ENCODE measurements around the gene CCDC85B. TPM values are rescaled to one million over a fixed set of nuclear protein-coding genes. Genes with fewer than 3 reads are reported as not detected.

The CCDC85B gene
- total RNA-seq, 1 donor: 22.5 TPM

GRCh38 chr11:65870706-65871681, 19.5 kb upstream of the CCDC85B start:
- Histone ChIP-seq H3K4me3 (ENCODE audit: low read length) (no peak overlapping the region), H3K4me1 (ENCODE audit: insufficient read depth, low read length) (peaks cover 31% of the 10 kb centered on the region), H3K9me3 (ENCODE audit: low read depth, low read length) (no peaks in the 10 kb centered on the region), H3K27me3 (ENCODE audit: insufficient read depth, low read length) (no peaks in the 10 kb centered on the region)

GRCh38 chr11:65871811-65872548, 18.5 kb upstream of the CCDC85B start:
- Histone ChIP-seq H3K4me3 (ENCODE audit: low read length) (no peak overlapping the region), H3K9me3 (ENCODE audit: low read depth, low read length) (no peaks in the 10 kb centered on the region), H3K4me1 (ENCODE audit: insufficient read depth, low read length) (peaks cover 31% of the 10 kb centered on the region), H3K27me3 (ENCODE audit: insufficient read depth, low read length) (no peaks in the 10 kb centered on the region)

GRCh38 chr11:65872586-65873317, 17.7 kb upstream of the CCDC85B start, which contains the start of gene EFEMP2:
TSS of gene EFEMP2 (minus strand) at chr11:65872800. CDS start at chr11:65872354, 446 bp downstream.
- H3K4me3 ChIP-seq (ENCODE audit: low read length): peak within 1 kb of the TSS; percentile 51
- no peaks in the 10 kb centered on the region for H3K27me3 ChIP-seq (ENCODE audit: insufficient read depth, low read length)
- H3K4me1 ChIP-seq (ENCODE audit: insufficient read depth, low read length): peaks cover 31% of the 10 kb centered on the region
- no peaks in the 10 kb centered on the region for H3K9me3 ChIP-seq (ENCODE audit: low read depth, low read length)

- peaks cover 31% of the 10 kb centered on the region for H3K4me1 ChIP-seq (ENCODE audit: insufficient read depth, low read length)
- H3K27me3 ChIP-seq (ENCODE audit: insufficient read depth, low read length): no peaks in the 10 kb centered on the region
- no peaks in the 10 kb centered on the region for H3K9me3 ChIP-seq (ENCODE audit: low read depth, low read length)
- H3K4me3 ChIP-seq (ENCODE audit: low read length): peak overlapping the region; percentile 51
Measured at GRCh38 chr11:65873318-65874156, 16.9 kb upstream of the CCDC85B start.

GRCh38 chr11:65879617-65880016, 10.9 kb upstream of the CCDC85B start, which contains the start of gene CTSW:
TSS of gene CTSW (plus strand) at chr11:65879837. CDS start at chr11:65879855, 18 bp downstream.
- Histone ChIP-seq H3K4me1 (ENCODE audit: insufficient read depth, low read length) (peaks cover 26% of the 10 kb centered on the region), H3K27me3 (ENCODE audit: insufficient read depth, low read length) (no peaks in the 10 kb centered on the region), H3K9me3 (ENCODE audit: low read depth, low read length) (no peaks in the 10 kb centered on the region), H3K4me3 (ENCODE audit: low read length) (peak within 1 kb of the TSS; percentile 18)

- Histone ChIP-seq H3K27me3 (ENCODE audit: insufficient read depth, low read length) (no peaks in the 10 kb centered on the region), H3K4me1 (ENCODE audit: insufficient read depth, low read length) (peaks cover 30% of the 10 kb centered on the region), H3K4me3 (ENCODE audit: low read length) (peak overlapping the region; percentile 18), H3K9me3 (ENCODE audit: low read depth, low read length) (no peaks in the 10 kb centered on the region)
Measured at GRCh38 chr11:65880027-65880426, 10.4 kb upstream of the CCDC85B start.

- no peaks in the 10 kb centered on the region for H3K27me3 ChIP-seq (ENCODE audit: insufficient read depth, low read length)
- no peaks in the 10 kb centered on the region for H3K9me3 ChIP-seq (ENCODE audit: low read depth, low read length)
- H3K4me1 ChIP-seq (ENCODE audit: insufficient read depth, low read length): peaks cover 30% of the 10 kb centered on the region
- no peak overlapping the region for H3K4me3 ChIP-seq (ENCODE audit: low read length)
Measured at GRCh38 chr11:65880844-65881421, 9.5 kb upstream of the CCDC85B start.

- no peaks in the 10 kb centered on the region for H3K27me3 ChIP-seq (ENCODE audit: insufficient read depth, low read length)
- H3K9me3 ChIP-seq (ENCODE audit: low read depth, low read length): no peaks in the 10 kb centered on the region
- peaks cover 39% of the 10 kb centered on the region for H3K4me1 ChIP-seq (ENCODE audit: insufficient read depth, low read length)
- no peak overlapping the region for H3K4me3 ChIP-seq (ENCODE audit: low read length)
Measured at GRCh38 chr11:65882120-65883057, 8.1 kb upstream of the CCDC85B start.

GRCh38 chr11:65883058-65883761, 7.3 kb upstream of the CCDC85B start:
- Histone ChIP-seq H3K4me1 (ENCODE audit: insufficient read depth, low read length) (peaks cover 45% of the 10 kb centered on the region), H3K9me3 (ENCODE audit: low read depth, low read length) (no peaks in the 10 kb centered on the region), H3K4me3 (ENCODE audit: low read length) (no peak overlapping the region), H3K27me3 (ENCODE audit: insufficient read depth, low read length) (no peaks in the 10 kb centered on the region)

- Histone ChIP-seq H3K4me3 (ENCODE audit: low read length) (no peak overlapping the region), H3K9me3 (ENCODE audit: low read depth, low read length) (no peaks in the 10 kb centered on the region), H3K4me1 (ENCODE audit: insufficient read depth, low read length) (peaks cover 47% of the 10 kb centered on the region), H3K27me3 (ENCODE audit: insufficient read depth, low read length) (no peaks in the 10 kb centered on the region)
Measured at GRCh38 chr11:65883786-65884715, 6.4 kb upstream of the CCDC85B start.

- H3K4me1 ChIP-seq (ENCODE audit: insufficient read depth, low read length): peaks cover 47% of the 10 kb centered on the region
Measured at GRCh38 chr11:65884716-65885092, 5.8 kb upstream of the CCDC85B start.

GRCh38 chr11:65885231-65885630, 5.2 kb upstream of the CCDC85B start:
- H3K27me3 ChIP-seq (ENCODE audit: insufficient read depth, low read length): no peaks in the 10 kb centered on the region
- peaks cover 47% of the 10 kb centered on the region for H3K4me1 ChIP-seq (ENCODE audit: insufficient read depth, low read length)
- no peak overlapping the region for H3K4me3 ChIP-seq (ENCODE audit: low read length)
- H3K9me3 ChIP-seq (ENCODE audit: low read depth, low read length): no peaks in the 10 kb centered on the region

More at GRCh38 chr11:65884716-65885092, 5.8 kb upstream of the CCDC85B start:
- Histone ChIP-seq H3K27me3 (ENCODE audit: insufficient read depth, low read length) (no peaks in the 10 kb centered on the region), H3K9me3 (ENCODE audit: low read depth, low read length) (no peaks in the 10 kb centered on the region), H3K4me3 (ENCODE audit: low read length) (no peak overlapping the region)
